ENCODE data around the gene ARMH4. TPM values are rescaled to one million over a fixed set of nuclear protein-coding genes. Genes with fewer than 3 reads are reported as not detected.

ARMH4 gene
- polyA plus RNA-seq, 3 donors = 0.07 TPM; not detected in 2

- H3K9me3 Mint-ChIP-seq = no peaks in the 10 kb centered on the region
Measured at GRCh38 chr14:58071341-58071740, 80.7 kb downstream of the ARMH4 start.

GRCh38 chr14:58068306-58068705 is 83.7 kb downstream of the ARMH4 start:
- H3K27me3 ChIP-seq (ENCODE audit: control insufficient read depth in 2 of 2, insufficient read depth in 2 of 2, low read length in 2 of 2) = no peaks in the 10 kb centered on the region
- TF ChIP-seq CTCF (IDR thresholded peaks at IDR 0.05) = no peak
- Mint-ChIP-seq H3K4me1 (peaks cover 4% of the 10 kb centered on the region), H3K36me3 (no peaks in the 10 kb centered on the region), H3K9me3 (no peaks in the 10 kb centered on the region), H3K27ac (no peak overlapping the region), H3K27me3 (ENCODE audit: low read depth in 3 of 3) (peaks cover 0 to 3% (median 1%) of the 10 kb centered on the region in 3 donors), H3K4me3 (no peak overlapping the region)
- no peak overlapping the region for H2AFZ ChIP-seq (ENCODE audit: insufficient read depth, low read depth, low read length, poor library complexity, severe bottlenecking)
- no peak overlapping the region for H3K4me3 ChIP-seq (replicated peaks in 1 of 3; ENCODE audit: low read depth in 2 of 3, low read length in 3 of 3)
- H4K20me1 ChIP-seq (ENCODE audit: insufficient read depth, low read length) = no peaks in the 10 kb centered on the region
- H3K79me2 ChIP-seq (ENCODE audit: insufficient read depth, low read length) = no peaks in the 10 kb centered on the region
- no peaks in the 10 kb centered on the region for H3K36me3 ChIP-seq (replicated peaks in 1 of 2; ENCODE audit: control insufficient read depth in 1 of 2, insufficient read depth in 2 of 2, low read length in 2 of 2)
- no peaks in the 10 kb centered on the region for H3K4me1 ChIP-seq (ENCODE audit: control insufficient read depth in 1 of 2, insufficient read depth in 2 of 2, low read length in 2 of 2)
- no peak overlapping the region for H3K4me2 ChIP-seq (replicated peaks; ENCODE audit: extremely low read depth, low read length, poor library complexity, severe bottlenecking)
- H3K27ac ChIP-seq (ENCODE audit: low read depth in 1 of 2, low read length in 2 of 2) = no peak overlapping the region
- no peak for DNase-seq
- intact Hi-C loops (cut with micrococcal nuclease) = no loop called here
- no CpG with 5 or more reads among the region's 1 CpG for WGBS (ENCODE audit: insufficient coverage)
- H3K9ac ChIP-seq (ENCODE audit: insufficient read depth, low read length, poor library complexity, severe bottlenecking) = no peak overlapping the region
- H3K9me3 ChIP-seq (replicated peaks in 1 of 2; ENCODE audit: control insufficient read depth in 1 of 2, insufficient read depth in 1 of 2, low read length in 2 of 2) = no peaks in the 10 kb centered on the region

More at GRCh38 chr14:58071341-58071740, 80.7 kb downstream of the ARMH4 start:
- Histone ChIP-seq H3K27ac (ENCODE audit: low read depth in 1 of 2, low read length in 2 of 2) (no peak overlapping the region), H3K36me3 (replicated peaks in 1 of 2; ENCODE audit: control insufficient read depth in 1 of 2, insufficient read depth in 2 of 2, low read length in 2 of 2) (no peaks in the 10 kb centered on the region), H3K79me2 (ENCODE audit: insufficient read depth, low read length) (no peaks in the 10 kb centered on the region), H2AFZ (ENCODE audit: insufficient read depth, low read depth, low read length, poor library complexity, severe bottlenecking) (no peak overlapping the region), H3K9ac (ENCODE audit: insufficient read depth, low read length, poor library complexity, severe bottlenecking) (no peak overlapping the region), H3K4me1 (ENCODE audit: control insufficient read depth in 1 of 2, insufficient read depth in 2 of 2, low read length in 2 of 2) (no peaks in the 10 kb centered on the region), H3K4me2 (replicated peaks; ENCODE audit: extremely low read depth, low read length, poor library complexity, severe bottlenecking) (no peak overlapping the region), H3K27me3 (ENCODE audit: control insufficient read depth in 2 of 2, insufficient read depth in 2 of 2, low read length in 2 of 2) (no peaks in the 10 kb centered on the region), H3K9me3 (replicated peaks in 1 of 2; ENCODE audit: control insufficient read depth in 1 of 2, insufficient read depth in 1 of 2, low read length in 2 of 2) (no peaks in the 10 kb centered on the region), H3K4me3 (replicated peaks in 1 of 3; ENCODE audit: low read depth in 2 of 3, low read length in 3 of 3) (no peak overlapping the region), H4K20me1 (ENCODE audit: insufficient read depth, low read length) (no peaks in the 10 kb centered on the region)
- Mint-ChIP-seq H3K4me1 (peaks cover 6% of the 10 kb centered on the region), H3K36me3 (no peaks in the 10 kb centered on the region), H3K27ac (no peak overlapping the region), H3K27me3 (ENCODE audit: low read depth in 3 of 3) (peaks cover 0 to 1% (median 1%) of the 10 kb centered on the region in 3 donors), H3K4me3 (no peak overlapping the region)
- WGBS (ENCODE audit: insufficient coverage) = no CpG with 5 or more reads among the region's 1 CpG
- intact Hi-C loops (cut with micrococcal nuclease) = no loop called here
- no peak for DNase-seq
- no peak for TF ChIP-seq CTCF (IDR thresholded peaks at IDR 0.05)

Measured in CD14-positive monocyte (primary cell).